ENCODE data around the gene ITGA7. TPM values are rescaled to one million over a fixed set of nuclear protein-coding genes. Genes with fewer than 3 reads are reported as not detected.
A peak's percentile ranks its signal among the peaks of the same experiment; 100 is the strongest.

Gene ITGA7
- total RNA-seq, 4 donors from 2014 or later, result 101 to 207 (median 156) TPM

GRCh38 chr12:55733021-55733555 lies 25.4 kb upstream of the ITGA7 start:
- no peak for DNase-seq (ENCODE audit: low spot score)
- no peak for ATAC-seq (ENCODE audit: low FRiP score)
- no peak for TF ChIP-seq CTCF (IDR thresholded peaks at IDR 0.05)

GRCh38 chr12:55732288-55732687 lies 24.6 kb upstream of the ITGA7 start:
- DNase-seq (ENCODE audit: low spot score) (no peak), ATAC-seq (ENCODE audit: low FRiP score) (no peak)
- TF ChIP-seq CTCF (IDR thresholded peaks at IDR 0.05), result no peak

DNA sequence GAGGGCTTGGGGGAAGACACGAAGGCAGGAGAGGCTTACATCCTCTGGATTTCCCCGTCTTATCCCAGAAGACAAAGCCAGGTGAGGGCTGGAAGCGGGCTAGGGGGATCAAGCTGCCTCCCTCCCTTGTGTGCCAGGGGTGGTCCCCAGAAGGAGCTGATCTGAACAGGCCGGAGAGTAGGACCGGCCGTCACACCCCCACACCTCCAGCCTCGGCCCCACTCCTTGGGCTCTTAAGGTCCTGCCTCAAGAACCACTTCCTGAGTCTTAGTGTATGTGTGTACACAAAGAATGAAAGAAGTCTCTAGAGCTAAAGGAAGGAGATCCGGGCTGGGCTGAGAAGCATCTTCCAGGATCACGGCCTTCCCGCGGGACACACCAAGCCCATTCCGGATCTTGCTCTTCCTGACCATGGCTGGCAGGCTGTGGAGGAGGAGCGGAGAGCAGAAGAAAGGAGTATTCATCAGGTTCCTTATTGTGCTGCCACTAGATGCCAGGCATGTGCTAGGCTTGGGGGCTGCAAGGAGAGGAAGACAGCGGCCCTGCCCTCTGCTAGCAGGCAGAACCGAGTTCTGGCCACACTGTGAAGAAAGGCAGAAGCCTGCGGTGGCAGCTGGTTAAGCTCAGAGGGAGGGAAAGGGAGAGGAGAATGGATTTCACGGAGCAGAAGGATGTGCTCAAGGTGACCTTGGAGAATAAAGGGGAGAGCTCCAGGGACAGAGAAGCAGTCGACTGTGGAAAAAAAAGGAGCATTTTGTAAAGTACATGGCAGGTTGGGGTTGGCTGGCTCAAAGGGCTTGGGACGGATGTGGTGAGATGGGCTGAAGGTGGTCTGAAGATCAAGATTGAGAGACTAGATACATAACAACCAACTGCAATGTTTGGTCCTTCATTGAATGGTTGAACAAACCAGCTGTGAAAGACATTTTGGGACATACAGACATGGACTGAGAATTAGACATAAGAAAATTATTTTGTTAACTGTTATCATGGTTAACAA lies 22.4 kb upstream of the ITGA7 start:
- ATAC-seq (ENCODE audit: low FRiP score), result peak; percentile 26
- no peak for TF ChIP-seq CTCF (IDR thresholded peaks at IDR 0.05)
- no peak for DNase-seq (ENCODE audit: low spot score)

- DNase-seq (ENCODE audit: low spot score) (peak; percentile 80), ATAC-seq (ENCODE audit: low FRiP score) (peak; percentile 82)
- no peak for TF ChIP-seq CTCF (IDR thresholded peaks at IDR 0.05)
Measured at GRCh38 chr12:55728939-55729818, 21.5 kb upstream of the ITGA7 start, which contains the start of gene CD63. CD63 (minus strand) TSS chr12:55729009; CDS start chr12:55728341, 668 bp downstream.

GRCh38 chr12:55728186-55728938 lies 20.7 kb upstream of the ITGA7 start:
- no peak for DNase-seq (ENCODE audit: low spot score)
- no peak for ATAC-seq (ENCODE audit: low FRiP score)
- TF ChIP-seq CTCF (IDR thresholded peaks at IDR 0.05), result no peak

- peak; percentile 63 for DNase-seq (ENCODE audit: low spot score)
- peak; percentile 41 for ATAC-seq (ENCODE audit: low FRiP score)
Measured at GRCh38 chr12:55727643-55728185, 20.0 kb upstream of the ITGA7 start.

More at GRCh38 chr12:55727643-55728185, 20.0 kb upstream of the ITGA7 start:
- TF ChIP-seq CTCF (IDR thresholded peaks at IDR 0.05), result no peak

Measured in omental fat pad (tissue), 4 donors.